HEK293 (cell line): ENCODE measurements around the gene LENEP.

ENCODE experiments used
- CTCF ChIA-PET: fragments of 350-600 bp; formaldehyde crosslinking; extraction: SDS; loops from one replicate; lab custom pipeline; 2021; ENCODE audit warnings: antibody characterized with exemption; lab: Yijun Ruan, JAX
- POLR2A ChIA-PET: fragments of 300-600 bp; formaldehyde crosslinking; extraction: SDS; loops from one replicate; lab custom pipeline; 2020; ENCODE audit warnings: antibody characterized with exemption, inconsistent platforms; lab: Yijun Ruan, JAX
- H3K27ac ChIP-seq: fragments of 200-500 bp; sonication (Bioruptor generic); 2 replicates; pipeline ENCODE4 v1.5.1; 2014; ENCODE audit warnings: low read depth, low read length, control low read depth, inconsistent platforms; ENCODE audit errors: extremely low read depth
- H3K36me3 ChIP-seq, 2 experiments: fragments of 200-500 bp in 1 of 2; sonication (Bioruptor generic) in 1 of 2; 1 replicate in 1 of 2; 2 replicates in 1 of 2; pipeline ENCODE4 v1.5.1; 2014 to 2017; ENCODE audit warnings: inconsistent platforms in 2 of 2, low read length in 2 of 2; ENCODE audit not compliant: control insufficient read depth in 2 of 2, insufficient read depth in 1 of 2
- H3K4me1 ChIP-seq: fragments of 200-500 bp; sonication (Bioruptor generic); 2 replicates; pipeline ENCODE4 v1.5.1; 2014; ENCODE audit warnings: mild to moderate bottlenecking, low read length, inconsistent platforms; ENCODE audit not compliant: control insufficient read depth, insufficient read depth
- H3K4me3 ChIP-seq: 2 replicates; pipeline ENCODE4 v1.5.1; 2011; ENCODE audit warnings: low read depth, mild to moderate bottlenecking, control low read depth, low read length, moderate library complexity
- H3K9me3 ChIP-seq: fragments of 200-500 bp; sonication (Bioruptor generic); 2 replicates; pipeline ENCODE4 v1.5.1; 2014; ENCODE audit warnings: low read depth, low read length, inconsistent platforms; ENCODE audit not compliant: control insufficient read depth, insufficient read depth
- FEZF1 ChIP-seq: fragments of 450-650 bp; formaldehyde crosslinking; IDR thresholded peaks from 2 replicates; pipeline ENCODE4 v1.5.1; 2016; ENCODE audit warnings: missing biosample characterization, missing genetic modification characterization
- GLI4 ChIP-seq: fragments of 450-650 bp; formaldehyde crosslinking; IDR thresholded peaks from 2 replicates; pipeline ENCODE4 v1.5.1; 2016; ENCODE audit warnings: missing biosample characterization, missing genetic modification characterization
- KLF1 ChIP-seq: fragments of 450-650 bp; formaldehyde crosslinking; IDR thresholded peaks from 2 replicates; pipeline ENCODE4 v1.5.1; 2016; ENCODE audit warnings: missing biosample characterization, missing genetic modification characterization
- KLF8 ChIP-seq: fragments of 450-650 bp; formaldehyde crosslinking; IDR thresholded peaks from 2 replicates; pipeline ENCODE4 v1.5.1; 2016; ENCODE audit warnings: missing biosample characterization, missing genetic modification characterization
- PRDM6 ChIP-seq: fragments of 450-650 bp; formaldehyde crosslinking; IDR thresholded peaks from 2 replicates; pipeline ENCODE4 v1.5.1; 2017; ENCODE audit warnings: missing biosample characterization, missing genetic modification characterization
- SETDB1 ChIP-seq: IDR thresholded peaks from one replicate; pipeline ENCODE4 v1.6.1; 2017; ENCODE audit warnings: mild to moderate bottlenecking, low read length, moderate library complexity, mixed read lengths; ENCODE audit not compliant: insufficient read length
- ZBTB20 ChIP-seq: fragments of 450-650 bp; formaldehyde crosslinking; IDR thresholded peaks from 2 replicates; pipeline ENCODE4 v1.5.1; 2016; ENCODE audit warnings: missing biosample characterization, missing genetic modification characterization
- ZFHX2 ChIP-seq: fragments of 450-650 bp; formaldehyde crosslinking; conservative IDR thresholded peaks from 2 replicates; pipeline ENCODE4 v1.5.1; 2016; ENCODE audit warnings: missing biosample characterization, missing genetic modification characterization
- ZNF133 ChIP-seq: fragments of 450-650 bp; formaldehyde crosslinking; IDR thresholded peaks from 2 replicates; pipeline ENCODE4 v1.5.1; 2016; ENCODE audit warnings: missing biosample characterization, missing genetic modification characterization
- ZNF174 ChIP-seq: fragments of 450-650 bp; formaldehyde crosslinking; IDR thresholded peaks from 2 replicates; pipeline ENCODE4 v1.5.0; 2017; ENCODE audit warnings: missing biosample characterization, mild to moderate bottlenecking, missing genetic modification characterization
- ZNF214 ChIP-seq: fragments of 450-650 bp; formaldehyde crosslinking; IDR thresholded peaks from 2 replicates; pipeline ENCODE4 v1.5.1; 2017; ENCODE audit warnings: missing biosample characterization, mild to moderate bottlenecking, missing genetic modification characterization, borderline replicate concordance
- ZNF239 ChIP-seq: fragments of 450-650 bp; formaldehyde crosslinking; IDR thresholded peaks from 2 replicates; pipeline ENCODE4 v1.5.1; 2016; ENCODE audit warnings: missing biosample characterization, missing genetic modification characterization
- ZNF335 ChIP-seq: fragments of 450-650 bp; formaldehyde crosslinking; conservative IDR thresholded peaks from 2 replicates; pipeline ENCODE4 v1.5.1; 2016; ENCODE audit warnings: missing biosample characterization, missing genetic modification characterization
- ZNF354C ChIP-seq: fragments of 450-650 bp; formaldehyde crosslinking; IDR thresholded peaks from 2 replicates; pipeline ENCODE4 v1.5.1; 2016; ENCODE audit warnings: missing biosample characterization, missing genetic modification characterization, low read depth, borderline replicate concordance
- ZNF544 ChIP-seq: fragments of 450-650 bp; formaldehyde crosslinking; IDR thresholded peaks from 2 replicates; pipeline ENCODE4 v1.5.0; 2017; ENCODE audit warnings: missing biosample characterization, missing genetic modification characterization
- ZNF777 ChIP-seq: fragments of 450-650 bp; formaldehyde crosslinking; IDR thresholded peaks from 2 replicates; pipeline ENCODE4 v1.5.1; 2017; ENCODE audit warnings: missing biosample characterization, missing genetic modification characterization, borderline replicate concordance
- ZNF792 ChIP-seq: fragments of 450-650 bp; formaldehyde crosslinking; IDR thresholded peaks from 2 replicates; pipeline ENCODE4 v1.5.1; 2016; ENCODE audit warnings: missing biosample characterization, missing genetic modification characterization
- TF ChIP-seq, protein P1 (sequence below): fragments of 450-650 bp; formaldehyde crosslinking; IDR thresholded peaks from 2 replicates; pipeline ENCODE4 v1.5.1; 2016; ENCODE audit warnings: missing biosample characterization, missing genetic modification characterization
- TF ChIP-seq, protein P2 (sequence below): fragments of 450-650 bp; formaldehyde crosslinking; IDR thresholded peaks from 2 replicates; pipeline ENCODE4 v1.5.1; 2016; ENCODE audit warnings: missing biosample characterization, missing genetic modification characterization
- TF ChIP-seq, protein P3 (sequence below): fragments of 450-650 bp; formaldehyde crosslinking; IDR thresholded peaks from 2 replicates; pipeline ENCODE4 v1.5.1; 2016; ENCODE audit warnings: missing biosample characterization, missing genetic modification characterization, borderline replicate concordance

The LENEP gene

GRCh38 chr1:154967331-154967950, 25.9 kb upstream of the LENEP start:
- no peak overlapping the region for H3K4me3 ChIP-seq
- H3K36me3 ChIP-seq, result peaks cover 0 to 67% of the 10 kb centered on the region in 2 experiments; a peak in 1 of 3 replicates
- peaks cover 11% of the 10 kb centered on the region for H3K4me1 ChIP-seq
- H3K27ac ChIP-seq, result no peak overlapping the region
- TF ChIP-seq KLF8 (tag by site-specific recombination) (no peak), ZNF174 (tag by site-specific recombination) (no peak), SETDB1 (no peak), ZNF544 (no peak), ZBTB20 (tag by site-specific recombination) (no peak), ZNF354C (tag by site-specific recombination) (no peak), ZNF214 (tag by site-specific recombination) (no peak), PRDM6 (tag by site-specific recombination) (no peak), ZNF792 (tag by site-specific recombination) (no peak), ZNF239 (tag by site-specific recombination) (no peak), ZNF335 (no peak), FEZF1 (no peak), GLI4 (tag by site-specific recombination) (no peak), KLF1 (no peak)
- TF ChIP-seq, protein P1, sequence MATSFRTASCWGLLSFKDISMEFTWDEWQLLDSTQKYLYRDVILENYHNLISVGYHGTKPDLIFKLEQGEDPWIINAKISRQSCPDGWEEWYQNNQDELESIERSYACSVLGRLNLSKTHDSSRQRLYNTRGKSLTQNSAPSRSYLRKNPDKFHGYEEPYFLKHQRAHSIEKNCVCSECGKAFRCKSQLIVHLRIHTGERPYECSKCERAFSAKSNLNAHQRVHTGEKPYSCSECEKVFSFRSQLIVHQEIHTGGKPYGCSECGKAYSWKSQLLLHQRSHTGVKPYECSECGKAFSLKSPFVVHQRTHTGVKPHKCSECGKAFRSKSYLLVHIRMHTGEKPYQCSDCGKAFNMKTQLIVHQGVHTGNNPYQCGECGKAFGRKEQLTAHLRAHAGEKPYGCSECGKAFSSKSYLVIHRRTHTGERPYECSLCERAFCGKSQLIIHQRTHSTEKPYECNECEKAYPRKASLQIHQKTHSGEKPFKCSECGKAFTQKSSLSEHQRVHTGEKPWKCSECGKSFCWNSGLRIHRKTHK (tag by site-specific recombination), result no peak
- TF ChIP-seq, protein P2, sequence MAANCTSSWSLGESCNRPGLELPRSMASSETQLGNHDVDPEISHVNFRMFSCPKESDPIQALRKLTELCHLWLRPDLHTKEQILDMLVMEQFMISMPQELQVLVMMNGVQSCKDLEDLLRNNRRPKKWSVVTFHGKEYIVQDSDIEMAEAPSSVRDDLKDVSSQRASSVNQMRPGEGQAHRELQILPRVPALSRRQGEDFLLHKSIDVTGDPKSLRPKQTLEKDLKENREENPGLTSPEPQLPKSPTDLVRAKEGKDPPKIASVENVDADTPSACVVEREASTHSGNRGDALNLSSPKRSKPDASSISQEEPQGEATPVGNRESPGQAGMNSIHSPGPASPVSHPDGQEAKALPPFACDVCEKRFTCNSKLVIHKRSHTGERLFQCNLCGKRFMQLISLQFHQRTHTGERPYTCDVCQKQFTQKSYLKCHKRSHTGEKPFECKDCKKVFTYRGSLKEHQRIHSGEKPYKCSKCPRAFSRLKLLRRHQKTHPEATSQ (tag by site-specific recombination), result no peak
- CTCF ChIA-PET, result interaction anchor here (0.6 to 1.7 kb wide), 3 partner anchors 15 to 32 kb away, joined by 3 to 6 read pairs (median 4); no protein-coding TSS in a partner anchor
- POLR2A ChIA-PET, result interaction anchor here (0.5 kb wide), 1 partner anchor 17 kb away, joined by 7 read pairs; no protein-coding TSS in a partner anchor
- no peaks in the 10 kb centered on the region for H3K9me3 ChIP-seq

DNA sequence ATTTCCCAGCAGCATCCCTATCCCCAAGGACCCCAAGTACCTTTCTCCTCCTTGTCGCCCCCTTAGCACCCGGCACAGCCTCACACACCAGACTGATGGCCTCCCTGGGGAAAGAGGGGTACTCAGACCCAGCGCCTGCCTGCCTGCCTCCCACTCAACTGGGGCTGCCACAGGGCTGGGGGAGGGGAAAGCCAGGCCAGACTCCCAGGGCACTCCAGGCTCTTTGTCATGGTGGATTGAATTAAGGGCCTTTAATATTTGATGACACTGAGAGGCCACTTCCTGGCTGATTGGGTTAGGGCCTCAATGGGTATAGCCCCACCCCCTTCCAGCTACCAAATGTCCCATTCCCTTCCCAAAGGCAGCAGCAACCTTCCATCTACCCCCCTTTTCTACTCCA, 24.7 kb upstream of the LENEP start:
- H3K4me1 ChIP-seq, result peaks cover 12% of the 10 kb centered on the region
- no peak overlapping the region for H3K27ac ChIP-seq
- POLR2A ChIA-PET, result no interaction called here

More for the DNA sequence above, 24.7 kb upstream of the LENEP start:
- H3K4me3 ChIP-seq, result no peak overlapping the region
- CTCF ChIA-PET, result interaction anchor here (0.6 to 1.7 kb wide), 2 partner anchors 31 to 396 kb away, joined by 4 to 5 read pairs; no protein-coding TSS in a partner anchor
- no peaks in the 10 kb centered on the region for H3K9me3 ChIP-seq
- TF ChIP-seq ZNF777 (tag by site-specific recombination) (no peak), ZNF133 (no peak), ZFHX2 (tag by site-specific recombination) (peak; percentile 63)
- TF ChIP-seq, protein P3, sequence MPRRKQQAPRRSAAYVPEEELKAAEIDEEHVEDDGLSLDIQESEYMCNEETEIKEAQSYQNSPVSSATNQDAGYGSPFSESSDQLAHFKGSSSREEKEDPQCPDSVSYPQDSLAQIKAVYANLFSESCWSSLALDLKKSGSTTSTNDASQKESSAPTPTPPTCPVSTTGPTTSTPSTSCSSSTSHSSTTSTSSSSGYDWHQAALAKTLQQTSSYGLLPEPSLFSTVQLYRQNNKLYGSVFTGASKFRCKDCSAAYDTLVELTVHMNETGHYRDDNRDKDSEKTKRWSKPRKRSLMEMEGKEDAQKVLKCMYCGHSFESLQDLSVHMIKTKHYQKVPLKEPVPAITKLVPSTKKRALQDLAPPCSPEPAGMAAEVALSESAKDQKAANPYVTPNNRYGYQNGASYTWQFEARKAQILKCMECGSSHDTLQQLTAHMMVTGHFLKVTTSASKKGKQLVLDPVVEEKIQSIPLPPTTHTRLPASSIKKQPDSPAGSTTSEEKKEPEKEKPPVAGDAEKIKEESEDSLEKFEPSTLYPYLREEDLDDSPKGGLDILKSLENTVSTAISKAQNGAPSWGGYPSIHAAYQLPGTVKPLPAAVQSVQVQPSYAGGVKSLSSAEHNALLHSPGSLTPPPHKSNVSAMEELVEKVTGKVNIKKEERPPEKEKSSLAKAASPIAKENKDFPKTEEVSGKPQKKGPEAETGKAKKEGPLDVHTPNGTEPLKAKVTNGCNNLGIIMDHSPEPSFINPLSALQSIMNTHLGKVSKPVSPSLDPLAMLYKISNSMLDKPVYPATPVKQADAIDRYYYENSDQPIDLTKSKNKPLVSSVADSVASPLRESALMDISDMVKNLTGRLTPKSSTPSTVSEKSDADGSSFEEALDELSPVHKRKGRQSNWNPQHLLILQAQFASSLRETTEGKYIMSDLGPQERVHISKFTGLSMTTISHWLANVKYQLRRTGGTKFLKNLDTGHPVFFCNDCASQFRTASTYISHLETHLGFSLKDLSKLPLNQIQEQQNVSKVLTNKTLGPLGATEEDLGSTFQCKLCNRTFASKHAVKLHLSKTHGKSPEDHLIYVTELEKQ, result no peak
- peaks cover 0 to 58% of the 10 kb centered on the region in 2 experiments; a peak in 1 of 3 replicates for H3K36me3 ChIP-seq
